SK-N-SH (cell line): ENCODE data around the gene DCDC2.

Source experiments
- EP300 ChIP-seq, 2 experiments: IDR thresholded peaks; 2 replicates each; pipeline versions ENCODE4 v1.4.0 to v1.6.1; 2012; ENCODE audit warnings: borderline replicate concordance in 1 of 2, low read depth in 1 of 2, low read length in 1 of 2
- EZH2phosphoT487 ChIP-seq: fragments of 200-600 bp; sonication (generic); IDR thresholded peaks from 2 replicates; pipeline ENCODE4 v1.6.1; 2017; ENCODE audit warnings: low read depth, mixed run types, mild to moderate bottlenecking, antibody characterized with exemption, moderate library complexity, borderline replicate concordance
- FOSL2 ChIP-seq: IDR thresholded peaks from 2 replicates; pipeline ENCODE4 v1.4.0; 2012; ENCODE audit warnings: low read depth, mild to moderate bottlenecking, moderate library complexity, borderline replicate concordance
- GABPA ChIP-seq: IDR thresholded peaks from 2 replicates; pipeline ENCODE4 v1.4.0; 2012; ENCODE audit warnings: low read depth, mild to moderate bottlenecking
- GATA2 ChIP-seq: sonication (generic); formaldehyde crosslinking; IDR thresholded peaks from 2 replicates; pipeline ENCODE4 v1.5.0; 2020; ENCODE audit warnings: mild to moderate bottlenecking, missing genetic modification reagents
- MXI1 ChIP-seq: IDR thresholded peaks from 2 replicates; pipeline ENCODE4 v1.6.1; 2012; ENCODE audit warnings: mild to moderate bottlenecking, low read depth, low read length, improper control_type of control experiment
- POLR2AphosphoS5 ChIP-seq: IDR thresholded peaks from 2 replicates; pipeline ENCODE4 v1.6.1; 2012; ENCODE audit warnings: low read depth, low read length
- RAD21 ChIP-seq: IDR thresholded peaks from 2 replicates; pipeline ENCODE4 v1.6.1; 2012; ENCODE audit warnings: mild to moderate bottlenecking, low read length
- SMC3 ChIP-seq: IDR thresholded peaks from 2 replicates; pipeline ENCODE4 v1.6.1; 2012; ENCODE audit warnings: low read depth, low read length, improper control_type of control experiment
- TAF1 ChIP-seq: IDR thresholded peaks from 2 replicates; pipeline ENCODE4 v1.6.1; 2012; ENCODE audit warnings: low read depth, mild to moderate bottlenecking, low read length, moderate library complexity, borderline replicate concordance
- TF ChIP-seq, protein P1 (sequence below): IDR thresholded peaks from 2 replicates; pipeline ENCODE4 v1.6.1; 2012; ENCODE audit warnings: mild to moderate bottlenecking, low read depth, low read length, moderate library complexity
- TF ChIP-seq, protein P2 (sequence below): fragments of 200-600 bp; sonication (generic); IDR thresholded peaks from 2 replicates; pipeline ENCODE4 v1.6.1; 2017; ENCODE audit warnings: antibody characterized with exemption, mild to moderate bottlenecking, moderate library complexity
- TF ChIP-seq, protein P3 (sequence below): IDR thresholded peaks from 2 replicates; pipeline ENCODE4 v1.4.0; 2012; ENCODE audit warnings: low read depth
- TF ChIP-seq, protein P4 (sequence below): fragments of 150-350 bp; IDR thresholded peaks from 2 replicates; pipeline ENCODE4 v1.6.1; 2016; ENCODE audit warnings: mild to moderate bottlenecking, low read depth, low read length

DNA sequence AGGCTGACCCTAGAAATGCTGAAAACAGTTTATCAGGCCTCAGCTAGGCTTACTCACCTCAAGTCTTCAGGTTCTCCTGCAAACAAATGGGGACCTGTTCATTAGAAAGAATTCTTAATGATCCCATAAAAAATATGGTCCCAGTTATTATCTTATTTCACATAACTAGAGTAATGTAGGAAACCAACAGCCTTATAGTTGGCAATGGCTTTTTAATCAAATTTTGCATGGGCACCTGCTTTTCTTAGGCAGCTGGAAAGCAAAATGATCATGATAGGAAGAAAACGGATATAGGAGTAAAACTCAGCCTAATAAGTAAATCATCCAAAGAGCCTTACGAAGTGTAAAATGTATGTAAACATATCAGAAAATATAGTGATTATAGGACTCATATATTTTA, 230.5 kb downstream of the DCDC2 start:
- TF ChIP-seq EP300 (IDR thresholded peaks at IDR 0.05; ENCODE audit: borderline replicate concordance in 1 of 2, low read depth in 1 of 2, low read length in 1 of 2), result peak in 1 of 2 experiments; percentile 34; a peak in 1 of 4 replicates
- TF ChIP-seq GATA2 (CRISPR knock-in tag), result no peak
- no peak for TF ChIP-seq EZH2phosphoT487
- TF ChIP-seq, protein P1, sequence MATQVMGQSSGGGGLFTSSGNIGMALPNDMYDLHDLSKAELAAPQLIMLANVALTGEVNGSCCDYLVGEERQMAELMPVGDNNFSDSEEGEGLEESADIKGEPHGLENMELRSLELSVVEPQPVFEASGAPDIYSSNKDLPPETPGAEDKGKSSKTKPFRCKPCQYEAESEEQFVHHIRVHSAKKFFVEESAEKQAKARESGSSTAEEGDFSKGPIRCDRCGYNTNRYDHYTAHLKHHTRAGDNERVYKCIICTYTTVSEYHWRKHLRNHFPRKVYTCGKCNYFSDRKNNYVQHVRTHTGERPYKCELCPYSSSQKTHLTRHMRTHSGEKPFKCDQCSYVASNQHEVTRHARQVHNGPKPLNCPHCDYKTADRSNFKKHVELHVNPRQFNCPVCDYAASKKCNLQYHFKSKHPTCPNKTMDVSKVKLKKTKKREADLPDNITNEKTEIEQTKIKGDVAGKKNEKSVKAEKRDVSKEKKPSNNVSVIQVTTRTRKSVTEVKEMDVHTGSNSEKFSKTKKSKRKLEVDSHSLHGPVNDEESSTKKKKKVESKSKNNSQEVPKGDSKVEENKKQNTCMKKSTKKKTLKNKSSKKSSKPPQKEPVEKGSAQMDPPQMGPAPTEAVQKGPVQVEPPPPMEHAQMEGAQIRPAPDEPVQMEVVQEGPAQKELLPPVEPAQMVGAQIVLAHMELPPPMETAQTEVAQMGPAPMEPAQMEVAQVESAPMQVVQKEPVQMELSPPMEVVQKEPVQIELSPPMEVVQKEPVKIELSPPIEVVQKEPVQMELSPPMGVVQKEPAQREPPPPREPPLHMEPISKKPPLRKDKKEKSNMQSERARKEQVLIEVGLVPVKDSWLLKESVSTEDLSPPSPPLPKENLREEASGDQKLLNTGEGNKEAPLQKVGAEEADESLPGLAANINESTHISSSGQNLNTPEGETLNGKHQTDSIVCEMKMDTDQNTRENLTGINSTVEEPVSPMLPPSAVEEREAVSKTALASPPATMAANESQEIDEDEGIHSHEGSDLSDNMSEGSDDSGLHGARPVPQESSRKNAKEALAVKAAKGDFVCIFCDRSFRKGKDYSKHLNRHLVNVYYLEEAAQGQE, result no peak
- no peak for TF ChIP-seq GABPA
- TF ChIP-seq SMC3, result no peak
- TF ChIP-seq, protein P2, sequence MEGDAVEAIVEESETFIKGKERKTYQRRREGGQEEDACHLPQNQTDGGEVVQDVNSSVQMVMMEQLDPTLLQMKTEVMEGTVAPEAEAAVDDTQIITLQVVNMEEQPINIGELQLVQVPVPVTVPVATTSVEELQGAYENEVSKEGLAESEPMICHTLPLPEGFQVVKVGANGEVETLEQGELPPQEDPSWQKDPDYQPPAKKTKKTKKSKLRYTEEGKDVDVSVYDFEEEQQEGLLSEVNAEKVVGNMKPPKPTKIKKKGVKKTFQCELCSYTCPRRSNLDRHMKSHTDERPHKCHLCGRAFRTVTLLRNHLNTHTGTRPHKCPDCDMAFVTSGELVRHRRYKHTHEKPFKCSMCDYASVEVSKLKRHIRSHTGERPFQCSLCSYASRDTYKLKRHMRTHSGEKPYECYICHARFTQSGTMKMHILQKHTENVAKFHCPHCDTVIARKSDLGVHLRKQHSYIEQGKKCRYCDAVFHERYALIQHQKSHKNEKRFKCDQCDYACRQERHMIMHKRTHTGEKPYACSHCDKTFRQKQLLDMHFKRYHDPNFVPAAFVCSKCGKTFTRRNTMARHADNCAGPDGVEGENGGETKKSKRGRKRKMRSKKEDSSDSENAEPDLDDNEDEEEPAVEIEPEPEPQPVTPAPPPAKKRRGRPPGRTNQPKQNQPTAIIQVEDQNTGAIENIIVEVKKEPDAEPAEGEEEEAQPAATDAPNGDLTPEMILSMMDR, result no peak
- TF ChIP-seq TAF1, result no peak
- TF ChIP-seq, protein P3, sequence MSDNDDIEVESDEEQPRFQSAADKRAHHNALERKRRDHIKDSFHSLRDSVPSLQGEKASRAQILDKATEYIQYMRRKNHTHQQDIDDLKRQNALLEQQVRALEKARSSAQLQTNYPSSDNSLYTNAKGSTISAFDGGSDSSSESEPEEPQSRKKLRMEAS, result no peak
- TF ChIP-seq RAD21, result no peak
- no peak for TF ChIP-seq POLR2AphosphoS5
- no peak for TF ChIP-seq MXI1
- TF ChIP-seq FOSL2, result no peak
- TF ChIP-seq, protein P4, sequence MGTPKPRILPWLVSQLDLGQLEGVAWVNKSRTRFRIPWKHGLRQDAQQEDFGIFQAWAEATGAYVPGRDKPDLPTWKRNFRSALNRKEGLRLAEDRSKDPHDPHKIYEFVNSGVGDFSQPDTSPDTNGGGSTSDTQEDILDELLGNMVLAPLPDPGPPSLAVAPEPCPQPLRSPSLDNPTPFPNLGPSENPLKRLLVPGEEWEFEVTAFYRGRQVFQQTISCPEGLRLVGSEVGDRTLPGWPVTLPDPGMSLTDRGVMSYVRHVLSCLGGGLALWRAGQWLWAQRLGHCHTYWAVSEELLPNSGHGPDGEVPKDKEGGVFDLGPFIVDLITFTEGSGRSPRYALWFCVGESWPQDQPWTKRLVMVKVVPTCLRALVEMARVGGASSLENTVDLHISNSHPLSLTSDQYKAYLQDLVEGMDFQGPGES, result no peak
